PFSK-1 (cell line): ENCODE results near the gene S100B.

Experiments used
- FOXP2 ChIP-seq: optimal IDR thresholded peaks from 2 replicates; pipeline ENCODE3; 2011; ENCODE audit warnings: borderline replicate concordance, control low read depth, inconsistent platforms; ENCODE audit not compliant: insufficient read depth; ENCODE audit errors: extremely low read length, extremely low read depth
- POLR2AphosphoS5 ChIP-seq: IDR thresholded peaks from 2 replicates; pipeline ENCODE4 v1.6.1; 2012; ENCODE audit warnings: low read depth, mild to moderate bottlenecking, control low read depth, low read length, moderate library complexity
- SIN3A ChIP-seq: IDR thresholded peaks from 2 replicates; pipeline ENCODE4 v1.6.1; 2012; ENCODE audit warnings: mild to moderate bottlenecking, low read length, moderate library complexity, borderline replicate concordance; ENCODE audit not compliant: insufficient read depth
- TAF1 ChIP-seq: IDR thresholded peaks from 2 replicates; pipeline ENCODE4 v1.6.1; 2012; ENCODE audit warnings: low read length, control low read depth, borderline replicate concordance; ENCODE audit not compliant: insufficient read depth
- TF ChIP-seq, protein P1 (sequence below), 2 experiments: IDR thresholded peaks; 2 replicates each; pipeline versions ENCODE4 v1.6.1 to v1.8.0; 2011 to 2012; ENCODE audit warnings: low read depth in 2 of 2, low read length in 2 of 2, control low read depth in 1 of 2, inconsistent platforms in 1 of 2, mild to moderate bottlenecking in 1 of 2, moderate library complexity in 1 of 2; ENCODE audit not compliant: insufficient read depth in 1 of 2

Gene S100B

DNA sequence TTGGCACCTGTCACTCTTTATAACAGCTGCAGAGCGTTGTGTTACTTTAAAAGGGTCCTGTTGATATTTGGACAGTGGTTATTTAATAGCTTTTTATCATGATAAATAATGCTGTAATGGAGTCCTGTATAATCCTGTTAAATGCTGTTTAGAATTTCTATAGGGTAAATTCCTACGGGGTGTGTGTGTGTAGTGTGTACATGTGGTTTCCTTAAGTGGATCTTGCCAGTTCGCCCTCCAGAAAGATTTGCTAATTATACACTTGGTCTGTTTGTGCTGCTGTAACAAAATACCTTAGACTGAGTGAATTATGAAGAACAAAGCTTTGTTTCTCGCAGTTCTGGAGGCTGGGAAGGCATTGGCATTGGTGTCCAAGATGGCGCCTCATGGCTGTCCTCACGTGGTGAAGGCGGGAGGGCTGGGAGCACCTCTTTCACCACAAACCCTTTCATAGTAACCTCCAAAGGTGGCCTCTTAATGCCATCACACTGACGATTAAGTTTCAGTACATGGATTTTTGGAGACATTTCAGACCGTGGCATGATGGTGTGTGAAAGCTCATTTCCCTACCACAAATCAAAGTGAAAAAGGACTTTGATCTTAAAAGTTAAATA, 41.8 kb upstream of the S100B start:
- TF ChIP-seq POLR2AphosphoS5 (no peak), SIN3A (no peak), FOXP2 (no peak), TAF1 (no peak)
- TF ChIP-seq, protein P1, sequence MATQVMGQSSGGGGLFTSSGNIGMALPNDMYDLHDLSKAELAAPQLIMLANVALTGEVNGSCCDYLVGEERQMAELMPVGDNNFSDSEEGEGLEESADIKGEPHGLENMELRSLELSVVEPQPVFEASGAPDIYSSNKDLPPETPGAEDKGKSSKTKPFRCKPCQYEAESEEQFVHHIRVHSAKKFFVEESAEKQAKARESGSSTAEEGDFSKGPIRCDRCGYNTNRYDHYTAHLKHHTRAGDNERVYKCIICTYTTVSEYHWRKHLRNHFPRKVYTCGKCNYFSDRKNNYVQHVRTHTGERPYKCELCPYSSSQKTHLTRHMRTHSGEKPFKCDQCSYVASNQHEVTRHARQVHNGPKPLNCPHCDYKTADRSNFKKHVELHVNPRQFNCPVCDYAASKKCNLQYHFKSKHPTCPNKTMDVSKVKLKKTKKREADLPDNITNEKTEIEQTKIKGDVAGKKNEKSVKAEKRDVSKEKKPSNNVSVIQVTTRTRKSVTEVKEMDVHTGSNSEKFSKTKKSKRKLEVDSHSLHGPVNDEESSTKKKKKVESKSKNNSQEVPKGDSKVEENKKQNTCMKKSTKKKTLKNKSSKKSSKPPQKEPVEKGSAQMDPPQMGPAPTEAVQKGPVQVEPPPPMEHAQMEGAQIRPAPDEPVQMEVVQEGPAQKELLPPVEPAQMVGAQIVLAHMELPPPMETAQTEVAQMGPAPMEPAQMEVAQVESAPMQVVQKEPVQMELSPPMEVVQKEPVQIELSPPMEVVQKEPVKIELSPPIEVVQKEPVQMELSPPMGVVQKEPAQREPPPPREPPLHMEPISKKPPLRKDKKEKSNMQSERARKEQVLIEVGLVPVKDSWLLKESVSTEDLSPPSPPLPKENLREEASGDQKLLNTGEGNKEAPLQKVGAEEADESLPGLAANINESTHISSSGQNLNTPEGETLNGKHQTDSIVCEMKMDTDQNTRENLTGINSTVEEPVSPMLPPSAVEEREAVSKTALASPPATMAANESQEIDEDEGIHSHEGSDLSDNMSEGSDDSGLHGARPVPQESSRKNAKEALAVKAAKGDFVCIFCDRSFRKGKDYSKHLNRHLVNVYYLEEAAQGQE (IDR thresholded peaks at IDR 0.05; ENCODE audit: insufficient read depth in 1 of 2, low read depth in 2 of 2, low read length in 2 of 2) = no peak

DNA sequence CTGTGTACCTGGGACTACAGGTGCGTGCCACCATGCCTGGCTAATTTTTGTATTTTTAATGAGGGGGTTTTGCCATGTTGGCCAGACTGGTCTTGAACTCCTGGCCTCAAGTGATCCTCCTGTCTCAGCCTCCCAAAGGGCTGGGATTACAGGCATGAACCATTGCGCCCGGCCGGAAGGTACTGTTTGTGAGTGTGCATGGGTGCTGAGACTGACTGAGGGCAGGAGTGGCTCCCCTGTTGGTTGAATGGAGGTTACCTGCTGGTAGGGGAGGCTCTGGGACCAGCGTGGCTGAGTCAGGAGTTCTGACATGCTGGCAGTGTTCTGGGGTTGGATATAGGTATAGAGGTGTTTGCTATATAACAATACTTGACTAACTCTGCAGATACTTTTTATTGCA, 41.0 kb upstream of the S100B start:
- TF ChIP-seq, protein P1 (IDR thresholded peaks at IDR 0.05; ENCODE audit: insufficient read depth in 1 of 2, low read depth in 2 of 2, low read length in 2 of 2) = no peak
- no peak for TF ChIP-seq TAF1
- TF ChIP-seq FOXP2 = no peak
- TF ChIP-seq SIN3A = no peak
- TF ChIP-seq POLR2AphosphoS5 = no peak

DNA sequence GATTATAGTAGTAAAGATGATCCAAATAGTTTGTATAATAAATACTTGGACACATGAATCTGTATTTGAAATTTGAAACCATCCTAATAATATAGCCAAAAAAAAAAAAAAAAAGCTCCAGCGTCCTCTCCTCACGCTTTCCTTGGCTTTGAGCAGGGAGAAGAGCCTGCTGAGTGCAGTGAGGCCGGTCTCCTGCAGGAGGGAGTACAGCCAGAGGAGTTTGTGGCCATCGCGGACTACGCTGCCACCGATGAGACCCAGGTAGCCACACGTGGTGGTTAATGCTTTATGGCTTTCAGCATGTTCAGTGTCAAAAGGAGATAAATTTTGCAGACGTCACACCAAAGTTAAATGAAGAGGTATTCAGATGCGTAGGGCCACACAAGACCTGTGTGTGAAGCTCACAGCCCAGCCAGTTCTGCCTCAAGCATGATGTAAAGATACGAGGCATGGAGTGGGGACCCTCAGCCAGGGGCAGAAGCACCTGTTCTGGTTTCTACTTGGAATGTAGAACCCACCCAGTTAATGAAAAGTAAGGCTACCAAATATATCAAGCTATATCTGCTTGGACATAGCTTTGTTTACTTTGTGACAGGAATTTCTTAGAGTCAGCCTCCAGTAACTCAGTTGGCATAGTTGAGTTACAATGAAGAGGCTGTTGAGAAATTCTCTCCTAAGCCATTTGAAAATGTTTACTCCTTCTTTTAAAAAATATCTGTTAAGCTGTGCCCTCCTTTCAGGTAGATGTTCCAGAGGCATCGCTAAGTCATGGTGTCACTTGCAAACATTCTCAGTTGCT, 38.7 kb upstream of the S100B start:
- TF ChIP-seq TAF1 = no peak
- TF ChIP-seq FOXP2 = no peak

DNA sequence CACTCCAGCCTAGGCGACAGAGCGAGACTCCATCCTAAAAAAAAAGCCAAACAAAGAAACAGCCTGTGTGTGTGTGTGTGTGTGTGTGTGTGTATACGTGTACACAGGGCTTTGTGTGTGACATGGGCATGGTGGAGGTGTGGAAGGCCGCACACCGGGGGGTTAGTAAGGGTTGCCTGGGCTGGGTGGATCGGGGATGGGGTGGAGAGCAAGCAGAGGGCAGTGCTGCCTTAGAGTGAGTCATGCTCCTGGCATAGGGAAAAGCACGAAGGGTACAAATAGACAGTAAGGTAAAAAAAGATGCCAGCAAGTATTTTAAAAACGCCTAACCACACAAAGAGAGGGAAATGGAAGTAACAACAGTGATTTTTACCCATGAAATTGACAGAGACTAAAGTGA, 36.8 kb upstream of the S100B start:
- no peak for TF ChIP-seq TAF1
- TF ChIP-seq, protein P1 (IDR thresholded peaks at IDR 0.05; ENCODE audit: insufficient read depth in 1 of 2, low read depth in 2 of 2, low read length in 2 of 2) = no peak

DNA sequence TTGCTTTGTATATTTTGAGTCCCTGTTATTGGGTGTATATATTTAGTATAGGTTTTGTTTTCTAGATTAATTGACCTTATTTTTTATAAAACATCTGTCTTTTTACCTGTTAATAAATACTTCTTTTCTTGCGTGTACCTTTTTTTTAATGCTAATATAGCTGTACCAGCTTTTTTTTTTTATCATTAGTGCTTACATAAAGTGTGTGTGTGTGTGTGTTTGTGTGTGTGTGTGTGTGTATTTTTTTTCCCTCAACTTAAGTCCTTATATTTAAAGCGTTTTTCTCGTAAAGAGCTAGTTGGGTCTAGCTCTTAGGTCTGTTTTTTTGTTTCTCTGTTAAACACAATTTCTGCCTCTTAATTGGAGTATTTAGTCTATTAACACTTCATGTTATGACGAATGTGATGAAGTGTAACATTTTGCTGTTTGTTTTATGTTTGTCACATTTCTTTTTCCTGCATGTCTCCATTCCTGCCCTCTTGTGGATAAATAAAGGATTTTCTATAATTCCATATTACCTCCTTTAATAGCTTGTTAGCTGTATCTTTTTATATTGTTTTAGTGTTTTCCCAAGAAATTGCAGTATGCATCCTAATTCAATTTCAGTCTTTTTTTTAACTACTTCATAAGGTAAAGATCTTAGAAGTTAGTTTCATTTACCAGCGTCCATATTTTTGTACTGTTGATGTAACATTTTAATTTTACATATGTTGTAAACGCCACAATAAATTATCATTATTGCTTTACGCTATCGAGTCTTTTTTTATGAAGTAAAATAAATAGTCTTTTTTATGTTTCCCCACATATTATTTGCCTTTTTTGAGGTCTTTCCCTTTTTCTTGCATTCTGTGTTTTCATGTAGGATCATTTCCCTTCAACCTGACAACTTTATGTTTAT, 34.9 kb upstream of the S100B start:
- TF ChIP-seq FOXP2 (no peak), SIN3A (no peak), POLR2AphosphoS5 (no peak), TAF1 (no peak)
- TF ChIP-seq, protein P1 (IDR thresholded peaks at IDR 0.05; ENCODE audit: insufficient read depth in 1 of 2, low read depth in 2 of 2, low read length in 2 of 2) = no peak
